BE2C (cell line): ENCODE data around the gene DPYD.

Source experiments
- DNase-seq: peaks from one replicate; pipeline ENCODE4 v3.0.0-alpha.2; 2020
- H3K27me3 ChIP-seq: fragments of 250-450 bp; sonication (Bioruptor Pico); 2 replicates; pipeline ENCODE4 v1.5.1; 2020; ENCODE audit warnings: mild to moderate bottlenecking
- H3K36me3 ChIP-seq: fragments of 250-450 bp; sonication (Bioruptor Pico); 2 replicates; pipeline ENCODE4 v1.5.1; 2020; ENCODE audit warnings: mild to moderate bottlenecking
- H3K4me1 ChIP-seq: fragments of 250-450 bp; sonication (Bioruptor Pico); 2 replicates; pipeline ENCODE4 v1.5.1; 2020
- H3K4me3 ChIP-seq: 2 replicates; pipeline ENCODE4 v1.5.1; 2011; ENCODE audit warnings: low read depth, low read length
- H3K9me3 ChIP-seq: fragments of 250-450 bp; sonication (Bioruptor Pico); 2 replicates; pipeline ENCODE4 v1.5.1; 2020
- TF ChIP-seq, protein P1 (sequence below): IDR thresholded peaks from 2 replicates; pipeline ENCODE4 v1.5.1; 2012; ENCODE audit warnings: mild to moderate bottlenecking, low read depth, low read length

Gene DPYD

DNA sequence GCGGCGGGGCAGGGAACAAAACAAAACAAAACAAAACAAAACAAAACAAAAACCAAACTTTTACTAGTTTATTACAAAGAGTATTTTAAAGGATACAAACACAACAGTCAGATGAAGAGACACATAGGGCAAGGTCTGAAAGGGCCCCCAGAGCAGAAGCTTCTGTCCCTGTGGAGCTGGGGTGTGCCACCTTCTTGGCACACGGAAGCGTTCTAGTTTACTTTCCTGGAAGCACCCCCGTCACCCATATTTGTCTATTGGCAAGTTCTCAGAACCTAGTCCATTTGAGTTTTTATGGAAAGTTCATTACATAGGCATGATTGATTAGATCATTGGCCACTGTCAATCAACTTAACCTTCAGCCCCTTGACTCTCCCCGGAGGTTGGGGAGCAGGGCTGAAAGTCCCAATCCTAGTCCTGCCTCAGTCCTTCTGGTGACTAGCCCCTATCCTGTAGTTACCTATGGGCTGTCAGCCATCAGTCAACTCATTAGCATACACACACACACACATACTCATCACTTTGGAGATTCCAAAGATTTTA, 380.4 kb downstream of the DPYD start:
- H3K36me3 ChIP-seq: no peaks in the 10 kb centered on the region; the same call in 1 of the 2 replicates
- no peaks in the 10 kb centered on the region for H3K9me3 ChIP-seq
- H3K27me3 ChIP-seq: no peaks in the 10 kb centered on the region
- TF ChIP-seq, protein P1, sequence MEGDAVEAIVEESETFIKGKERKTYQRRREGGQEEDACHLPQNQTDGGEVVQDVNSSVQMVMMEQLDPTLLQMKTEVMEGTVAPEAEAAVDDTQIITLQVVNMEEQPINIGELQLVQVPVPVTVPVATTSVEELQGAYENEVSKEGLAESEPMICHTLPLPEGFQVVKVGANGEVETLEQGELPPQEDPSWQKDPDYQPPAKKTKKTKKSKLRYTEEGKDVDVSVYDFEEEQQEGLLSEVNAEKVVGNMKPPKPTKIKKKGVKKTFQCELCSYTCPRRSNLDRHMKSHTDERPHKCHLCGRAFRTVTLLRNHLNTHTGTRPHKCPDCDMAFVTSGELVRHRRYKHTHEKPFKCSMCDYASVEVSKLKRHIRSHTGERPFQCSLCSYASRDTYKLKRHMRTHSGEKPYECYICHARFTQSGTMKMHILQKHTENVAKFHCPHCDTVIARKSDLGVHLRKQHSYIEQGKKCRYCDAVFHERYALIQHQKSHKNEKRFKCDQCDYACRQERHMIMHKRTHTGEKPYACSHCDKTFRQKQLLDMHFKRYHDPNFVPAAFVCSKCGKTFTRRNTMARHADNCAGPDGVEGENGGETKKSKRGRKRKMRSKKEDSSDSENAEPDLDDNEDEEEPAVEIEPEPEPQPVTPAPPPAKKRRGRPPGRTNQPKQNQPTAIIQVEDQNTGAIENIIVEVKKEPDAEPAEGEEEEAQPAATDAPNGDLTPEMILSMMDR: no peak
- H3K4me1 ChIP-seq: peaks cover 2% of the 10 kb centered on the region; the same call in 1 of the 2 replicates
- no peak for DNase-seq
- no peak overlapping the region for H3K4me3 ChIP-seq

DNA sequence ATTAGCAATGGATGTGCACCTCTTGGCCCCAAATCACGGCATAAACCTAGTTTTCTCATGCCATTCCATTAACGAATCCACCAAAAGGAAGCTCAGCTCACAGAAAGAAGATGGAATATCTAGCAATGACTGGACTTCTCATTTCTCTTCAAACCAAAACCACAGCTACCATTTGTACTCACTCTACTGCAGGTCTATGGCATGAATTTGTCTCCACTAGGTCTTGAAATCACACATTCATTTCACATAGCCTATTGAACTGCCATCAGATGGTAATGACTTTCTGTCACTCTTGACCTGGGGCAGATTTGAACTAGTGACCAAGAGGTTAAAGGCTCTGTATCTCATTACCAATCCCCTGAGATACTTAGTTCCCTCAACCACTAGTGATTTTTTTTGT, 382.7 kb downstream of the DPYD start:
- Histone ChIP-seq H3K36me3 (no peaks in the 10 kb centered on the region; the same call in 1 of the 2 replicates), H3K4me3 (no peak overlapping the region), H3K4me1 (peaks cover 2% of the 10 kb centered on the region; the same call in 1 of the 2 replicates), H3K27me3 (no peaks in the 10 kb centered on the region), H3K9me3 (no peaks in the 10 kb centered on the region)
- TF ChIP-seq, protein P1: no peak
- no peak for DNase-seq

DNA sequence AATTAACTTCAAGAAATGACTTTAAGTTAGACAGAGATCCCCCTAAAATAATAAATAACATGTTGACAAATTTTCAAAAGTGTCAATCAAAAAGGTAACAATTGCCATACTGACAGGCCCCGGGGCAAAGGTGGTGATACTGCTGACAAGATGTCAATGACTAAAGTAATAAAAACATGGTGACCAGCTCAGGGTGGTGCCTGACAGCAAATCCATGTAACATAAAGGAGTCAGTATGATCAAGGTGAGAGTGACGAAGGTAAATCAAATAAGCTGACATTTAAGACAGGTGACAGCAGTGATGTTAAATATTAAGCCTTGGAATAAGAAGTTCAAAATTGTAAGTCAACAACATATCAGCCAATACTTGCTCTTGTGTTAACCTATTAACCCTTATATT, 387.5 kb downstream of the DPYD start:
- DNase-seq: no peak
- TF ChIP-seq, protein P1: no peak
- no peaks in the 10 kb centered on the region for H3K9me3 ChIP-seq
- H3K4me3 ChIP-seq: no peak overlapping the region
- no peaks in the 10 kb centered on the region; the same call in 1 of the 2 replicates for H3K4me1 ChIP-seq
- no peaks in the 10 kb centered on the region; the same call in 1 of the 2 replicates for H3K36me3 ChIP-seq
- no peaks in the 10 kb centered on the region for H3K27me3 ChIP-seq

DNA sequence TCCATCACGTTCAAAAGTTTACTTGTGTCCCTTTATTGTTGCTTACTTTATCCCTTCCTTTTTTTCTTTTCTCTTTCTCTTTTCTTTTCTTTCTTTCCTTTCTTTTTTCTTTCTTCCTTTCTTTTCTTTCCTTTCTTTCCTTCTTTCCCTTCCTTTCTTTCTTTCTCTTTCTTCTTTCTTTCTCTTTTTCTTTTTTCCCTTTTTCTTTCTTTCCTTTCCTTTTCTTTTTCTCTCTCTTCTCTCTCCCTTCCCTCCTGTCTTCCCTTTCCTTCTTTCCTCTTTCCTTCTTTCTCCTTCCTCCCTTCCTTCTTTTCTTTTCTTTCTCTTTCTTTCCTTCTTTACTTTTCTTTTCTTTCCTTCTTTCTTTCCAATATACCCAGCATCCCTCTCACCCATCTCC, 391.2 kb downstream of the DPYD start:
- H3K27me3 ChIP-seq: no peaks in the 10 kb centered on the region
- DNase-seq: no peak
- no peaks in the 10 kb centered on the region; the same call in 1 of the 2 replicates for H3K4me1 ChIP-seq
- TF ChIP-seq, protein P1: no peak
- no peaks in the 10 kb centered on the region for H3K36me3 ChIP-seq
- H3K9me3 ChIP-seq: no peaks in the 10 kb centered on the region
- no peak overlapping the region for H3K4me3 ChIP-seq

DNA sequence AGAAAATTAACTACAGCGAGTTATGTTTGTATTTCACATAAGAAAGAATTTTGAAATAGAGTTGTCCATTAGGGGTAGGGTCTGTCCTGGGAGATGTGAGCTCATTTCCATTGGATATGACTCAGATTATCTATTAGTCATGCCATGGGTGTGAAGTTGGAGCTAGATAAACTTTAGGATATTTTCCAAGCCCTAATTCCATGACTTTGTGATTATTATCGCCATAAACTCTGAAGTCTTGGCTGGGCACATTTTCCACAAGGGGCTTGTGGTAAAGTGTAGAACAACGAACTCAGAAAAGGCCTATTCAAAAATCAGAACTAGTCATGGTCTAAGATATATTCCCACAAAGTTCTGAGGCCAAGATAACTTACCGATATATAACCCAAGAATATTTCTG, 396.6 kb downstream of the DPYD start:
- no peaks in the 10 kb centered on the region; the same call in 1 of the 2 replicates for H3K36me3 ChIP-seq
- TF ChIP-seq, protein P1: no peak
- H3K4me3 ChIP-seq: no peak overlapping the region
- DNase-seq: no peak
- H3K9me3 ChIP-seq: no peaks in the 10 kb centered on the region; the same call in 1 of the 2 replicates
- H3K4me1 ChIP-seq: no peaks in the 10 kb centered on the region; the same call in 1 of the 2 replicates
- H3K27me3 ChIP-seq: no peaks in the 10 kb centered on the region

DNA sequence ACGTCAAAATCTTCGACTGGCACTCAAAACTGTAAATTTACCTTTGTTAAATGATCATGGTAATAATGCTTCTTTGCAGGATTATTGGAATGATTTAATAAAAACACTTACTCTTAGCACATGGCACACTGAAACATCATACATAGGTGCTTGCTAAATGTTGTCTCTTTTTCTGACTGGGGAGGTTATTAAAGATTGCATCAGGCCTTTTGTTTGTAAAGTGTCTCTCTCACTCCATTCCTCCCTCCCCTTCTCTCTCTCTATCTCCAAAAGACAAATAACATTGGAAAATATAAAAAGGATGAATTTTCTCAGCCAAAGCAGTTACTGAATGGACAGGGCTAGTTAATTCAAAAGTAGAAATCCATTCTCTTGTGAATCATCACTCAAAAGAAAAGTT, 404.2 kb downstream of the DPYD start:
- no peak overlapping the region for H3K4me3 ChIP-seq
- no peaks in the 10 kb centered on the region; the same call in 1 of the 2 replicates for H3K9me3 ChIP-seq
- H3K27me3 ChIP-seq: no peaks in the 10 kb centered on the region
- H3K4me1 ChIP-seq: peaks cover 6% of the 10 kb centered on the region; the same call in 1 of the 2 replicates
- TF ChIP-seq, protein P1: no peak
- no peak for DNase-seq
- H3K36me3 ChIP-seq: no peaks in the 10 kb centered on the region; the same call in 1 of the 2 replicates
